Astrocyte of the cerebellum (primary cell): ENCODE measurements around the gene PTCHD1.
A peak's percentile ranks its signal among the peaks of the same experiment; 100 is the strongest.

Experiments used
- DNase-seq: peaks from one replicate; pipeline ENCODE4 v3.0.0-alpha.2; 2011; ENCODE audit warnings: low read depth
- H3K4me3 ChIP-seq: 2 replicates; pipeline ENCODE4 v1.5.1; 2011; ENCODE audit warnings: mild to moderate bottlenecking, low read depth, low read length, moderate library complexity
- CTCF ChIP-seq: IDR thresholded peaks from 2 replicates; pipeline ENCODE4 v1.5.1; 2012; ENCODE audit warnings: low read length, low read depth, moderate library complexity, mild to moderate bottlenecking; ENCODE audit errors: missing control alignments
- in situ Hi-C: cut with HindIII; loops from 2 replicates; pipeline ENCODE4 v1.10.0; 2017; ENCODE audit warnings: low sequenced_read_pairs

The PTCHD1 gene

GRCh38 chrX:23344904-23345271 lies 10.2 kb downstream of the PTCHD1 start:
- in situ Hi-C loops = no loop called here
- H3K4me3 ChIP-seq = no peak overlapping the region
- no peak for DNase-seq
- TF ChIP-seq CTCF = no peak

- TF ChIP-seq CTCF = no peak
- no peak for DNase-seq
- in situ Hi-C loops = no loop called here
- no peak overlapping the region for H3K4me3 ChIP-seq
Measured at GRCh38 chrX:23356189-23356588, 21.5 kb downstream of the PTCHD1 start.

- in situ Hi-C loops = no loop called here
- DNase-seq = no peak
- TF ChIP-seq CTCF = no peak
- H3K4me3 ChIP-seq = no peak overlapping the region
Measured at GRCh38 chrX:23364416-23364815, 29.8 kb downstream of the PTCHD1 start.

- no peak overlapping the region for H3K4me3 ChIP-seq
- in situ Hi-C loops = no loop called here
- no peak for DNase-seq
- TF ChIP-seq CTCF = no peak
Measured at GRCh38 chrX:23365541-23365940, 30.9 kb downstream of the PTCHD1 start.

- H3K4me3 ChIP-seq = no peak overlapping the region
- no peak for TF ChIP-seq CTCF
- no peak for DNase-seq
- in situ Hi-C loops = no loop called here
Measured at GRCh38 chrX:23366914-23367313, 32.3 kb downstream of the PTCHD1 start.

GRCh38 chrX:23369027-23369426 lies 34.4 kb downstream of the PTCHD1 start:
- TF ChIP-seq CTCF = no peak

GRCh38 chrX:23372220-23372902 lies 37.7 kb downstream of the PTCHD1 start:
- no peak for DNase-seq
- in situ Hi-C loops = no loop called here
- no peak for TF ChIP-seq CTCF
- H3K4me3 ChIP-seq = no peak overlapping the region

More at GRCh38 chrX:23369027-23369426, 34.4 kb downstream of the PTCHD1 start:
- in situ Hi-C loops = no loop called here
- no peak overlapping the region for H3K4me3 ChIP-seq
- DNase-seq = peak; percentile 11
